Measurements from ENCODE around the gene IL17RB.

The IL17RB gene

DNA sequence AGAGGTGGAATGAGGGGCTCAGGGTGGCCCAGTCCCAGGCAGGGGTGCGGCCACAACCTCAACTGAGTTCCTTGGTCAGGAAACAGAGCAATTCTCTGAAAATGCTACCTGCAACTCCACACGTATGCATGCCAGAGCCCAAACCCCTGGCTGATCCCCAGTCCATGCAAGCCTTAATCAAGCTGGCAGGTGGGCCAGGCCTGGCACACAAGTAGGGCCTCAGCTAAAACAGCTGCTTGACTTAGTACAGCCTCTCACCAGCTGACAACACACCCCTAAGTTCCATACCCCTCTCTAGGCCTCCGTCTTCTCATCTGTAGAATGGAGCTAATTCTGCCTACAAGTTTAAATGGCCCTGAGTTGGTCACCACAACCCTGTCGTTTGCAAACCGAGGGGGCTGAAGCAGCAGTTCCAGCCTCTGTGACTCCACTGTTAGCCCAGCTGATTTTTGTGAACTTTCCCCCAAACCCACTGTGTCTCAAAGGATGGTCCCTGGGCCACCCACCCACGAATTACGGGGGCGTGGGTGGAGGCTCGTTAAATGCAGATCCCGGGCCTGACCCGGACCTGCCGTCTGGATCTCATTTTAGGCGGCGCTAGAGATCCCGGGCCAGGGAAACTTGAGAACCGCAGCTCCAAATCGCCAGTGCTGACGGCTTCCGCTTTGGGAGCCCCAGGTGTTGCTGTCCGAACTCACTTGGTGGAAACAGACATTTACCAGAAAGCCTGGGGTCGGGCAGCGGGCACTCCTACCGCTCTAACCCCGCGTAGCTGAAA, 1.1 kb upstream of the IL17RB start:
- no peak for TF ChIP-seq GATA3 (IDR thresholded peaks at IDR 0.05; ENCODE audit: low read depth, low read length)
- TF ChIP-seq GATA2 (IDR thresholded peaks at IDR 0.05; ENCODE audit: low read depth, low read length), result no peak

DNA sequence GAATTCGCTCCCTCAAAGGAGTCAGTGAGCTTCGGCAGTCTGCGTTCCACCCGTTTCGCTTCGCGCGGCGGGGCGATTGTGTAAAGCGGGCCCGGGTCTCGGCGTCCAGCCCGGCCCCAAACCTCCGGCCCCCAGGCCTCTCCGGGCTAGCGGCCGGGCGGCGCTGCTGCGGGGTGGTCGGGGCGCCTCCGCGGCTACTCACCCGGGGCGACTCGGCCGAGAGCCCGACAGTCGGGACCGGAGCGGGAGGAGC, 561 bp upstream of the IL17RB start:
- no peak for TF ChIP-seq GATA3 (IDR thresholded peaks at IDR 0.05; ENCODE audit: low read depth, low read length)
- no peak for TF ChIP-seq GATA2 (IDR thresholded peaks at IDR 0.05; ENCODE audit: low read depth, low read length)

DNA sequence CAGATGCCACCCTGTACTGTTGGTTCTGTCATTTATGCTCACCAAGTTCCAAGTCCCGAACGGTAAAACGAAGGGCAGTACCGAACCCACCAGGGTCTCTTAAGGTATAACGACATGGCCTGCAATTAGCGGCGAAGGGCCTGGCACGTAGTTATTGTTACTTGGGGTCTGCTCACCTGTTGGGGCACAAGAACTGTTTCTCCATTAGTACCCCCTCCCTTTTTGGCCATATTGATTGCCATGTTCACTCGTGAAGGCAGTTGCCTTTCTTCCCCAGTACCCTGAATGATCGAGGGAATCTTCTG, 435 bp downstream of the IL17RB start:
- TF ChIP-seq GATA3 (IDR thresholded peaks at IDR 0.05; ENCODE audit: low read depth, low read length), result no peak
- no peak for TF ChIP-seq GATA2 (IDR thresholded peaks at IDR 0.05; ENCODE audit: low read depth, low read length)

DNA sequence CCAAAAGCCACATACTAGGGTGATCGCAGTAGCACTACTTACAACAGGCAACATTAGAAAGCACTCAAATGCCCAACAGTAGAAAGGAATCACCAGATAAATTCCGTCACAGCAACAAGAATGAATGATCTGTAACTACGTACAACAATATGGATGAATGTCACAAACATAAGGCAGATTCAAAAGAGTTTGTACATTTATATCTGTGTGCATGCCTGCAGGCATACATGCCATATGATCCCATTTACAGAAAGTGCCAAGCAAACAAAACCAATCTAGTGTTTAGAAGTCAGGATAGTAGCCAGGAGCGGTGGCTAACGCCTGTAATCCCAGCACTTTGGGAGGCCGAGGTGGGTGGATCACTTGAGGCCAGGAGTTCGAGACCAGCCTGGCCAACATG, 3.5 kb downstream of the IL17RB start:
- TF ChIP-seq GATA3 (IDR thresholded peaks at IDR 0.05; ENCODE audit: low read depth, low read length) (no peak), GATA2 (IDR thresholded peaks at IDR 0.05; ENCODE audit: low read depth, low read length) (no peak)

DNA sequence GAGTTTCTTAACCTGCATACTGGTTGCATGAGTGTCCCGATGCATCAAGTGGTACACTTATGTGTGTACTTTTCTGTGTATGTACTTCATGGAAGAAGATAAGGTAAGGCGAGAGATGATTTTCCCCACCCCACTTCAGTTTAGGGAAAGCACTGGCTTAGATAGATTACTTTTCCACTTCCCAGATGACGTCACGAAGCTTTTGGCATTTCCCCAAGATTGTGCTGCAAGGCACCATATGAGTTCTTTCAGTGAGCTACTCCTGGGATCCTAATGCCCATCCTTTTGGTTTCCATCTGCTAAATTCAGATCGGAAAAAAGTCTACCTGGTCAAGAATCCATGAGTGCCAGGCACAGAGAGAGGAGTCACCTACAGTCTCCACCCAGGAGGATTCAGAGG, 4.5 kb downstream of the IL17RB start:
- TF ChIP-seq GATA2 (IDR thresholded peaks at IDR 0.05; ENCODE audit: low read depth, low read length), result no peak
- no peak for TF ChIP-seq GATA3 (IDR thresholded peaks at IDR 0.05; ENCODE audit: low read depth, low read length)

DNA sequence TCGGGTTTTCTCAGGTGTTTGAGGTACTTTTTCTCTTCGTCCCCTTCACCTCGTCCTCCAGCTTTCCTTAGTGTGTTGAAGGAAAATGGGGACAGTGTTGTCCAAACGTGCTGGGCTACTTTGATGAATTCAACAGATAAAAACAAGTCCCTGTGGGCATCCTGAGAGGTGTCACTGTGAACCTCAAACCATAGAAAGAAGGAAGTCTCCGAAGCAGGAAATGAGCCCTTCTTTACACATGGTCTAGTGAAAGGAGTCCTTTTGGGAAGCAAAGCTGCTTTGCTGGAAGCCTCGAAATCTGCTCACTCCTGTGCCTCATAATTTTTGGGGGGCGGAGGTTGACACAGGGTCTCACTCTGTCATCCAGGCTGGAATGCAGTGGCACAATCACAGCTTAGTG, 10.6 kb downstream of the IL17RB start:
- TF ChIP-seq GATA2 (IDR thresholded peaks at IDR 0.05; ENCODE audit: low read depth, low read length), result no peak
- TF ChIP-seq GATA3 (IDR thresholded peaks at IDR 0.05; ENCODE audit: low read depth, low read length), result no peak

DNA sequence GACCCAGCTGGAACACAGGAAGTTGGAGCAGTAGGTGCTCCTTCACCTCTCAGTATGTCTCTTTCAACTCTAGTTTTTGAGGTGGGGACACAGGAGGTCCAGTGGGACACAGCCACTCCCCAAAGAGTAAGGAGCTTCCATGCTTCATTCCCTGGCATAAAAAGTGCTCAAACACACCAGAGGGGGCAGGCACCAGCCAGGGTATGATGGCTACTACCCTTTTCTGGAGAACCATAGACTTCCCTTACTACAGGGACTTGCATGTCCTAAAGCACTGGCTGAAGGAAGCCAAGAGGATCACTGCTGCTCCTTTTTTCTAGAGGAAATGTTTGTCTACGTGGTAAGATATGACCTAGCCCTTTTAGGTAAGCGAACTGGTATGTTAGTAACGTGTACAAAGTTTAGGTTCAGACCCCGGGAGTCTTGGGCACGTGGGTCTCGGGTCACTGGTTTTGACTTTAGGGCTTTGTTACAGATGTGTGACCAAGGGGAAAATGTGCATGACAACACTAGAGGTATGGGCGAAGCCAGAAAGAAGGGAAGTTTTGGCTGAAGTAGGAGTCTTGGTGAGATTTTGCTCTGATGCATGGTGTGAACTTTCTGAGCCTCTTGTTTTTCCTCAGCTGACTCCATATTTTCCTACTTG, 11.9 kb downstream of the IL17RB start:
- TF ChIP-seq GATA3 (IDR thresholded peaks at IDR 0.05; ENCODE audit: low read depth, low read length) (no peak), GATA2 (IDR thresholded peaks at IDR 0.05; ENCODE audit: low read depth, low read length) (no peak)

DNA sequence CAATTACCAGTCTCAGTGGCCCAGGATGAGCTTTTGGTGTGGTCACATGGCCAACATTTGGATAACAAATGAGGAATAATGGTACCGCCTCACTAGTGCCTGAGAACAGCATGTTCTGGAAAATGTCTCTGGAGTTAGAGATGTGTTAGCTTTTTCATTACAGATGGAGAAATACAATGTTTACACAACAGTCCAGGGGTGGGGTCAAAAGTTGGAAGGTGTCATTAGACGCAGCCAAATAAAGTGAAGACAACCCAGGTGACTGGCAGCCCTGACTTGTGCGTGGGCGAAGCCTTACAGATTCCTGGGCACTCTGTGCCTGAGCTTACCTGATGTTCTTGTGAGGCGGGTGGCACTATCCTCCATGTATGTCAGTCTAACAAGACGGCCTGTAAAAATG, 12.8 kb downstream of the IL17RB start:
- no peak for TF ChIP-seq GATA3 (IDR thresholded peaks at IDR 0.05; ENCODE audit: low read depth, low read length)
- TF ChIP-seq GATA2 (IDR thresholded peaks at IDR 0.05; ENCODE audit: low read depth, low read length), result no peak

DNA sequence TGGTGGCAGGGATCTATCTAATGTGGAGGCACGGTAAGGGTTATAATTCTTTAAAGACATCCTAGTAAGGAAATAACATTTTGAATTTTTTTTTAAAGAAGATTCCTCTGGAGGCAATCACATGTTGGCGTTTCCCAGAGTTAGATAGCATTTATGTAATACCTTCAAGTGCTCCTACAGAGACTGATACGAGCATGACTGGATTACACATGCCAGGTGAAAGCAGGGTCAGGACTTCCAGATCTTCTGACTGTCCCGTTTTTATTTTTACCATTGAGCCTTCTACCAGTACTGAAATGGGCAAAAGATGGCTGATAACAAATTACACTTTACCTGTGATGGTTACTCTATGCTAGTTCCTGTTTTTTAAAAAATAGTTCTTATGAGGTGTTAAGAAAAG, 13.8 kb downstream of the IL17RB start:
- TF ChIP-seq GATA2 (IDR thresholded peaks at IDR 0.05; ENCODE audit: low read depth, low read length) (no peak), GATA3 (IDR thresholded peaks at IDR 0.05; ENCODE audit: low read depth, low read length) (no peak)

DNA sequence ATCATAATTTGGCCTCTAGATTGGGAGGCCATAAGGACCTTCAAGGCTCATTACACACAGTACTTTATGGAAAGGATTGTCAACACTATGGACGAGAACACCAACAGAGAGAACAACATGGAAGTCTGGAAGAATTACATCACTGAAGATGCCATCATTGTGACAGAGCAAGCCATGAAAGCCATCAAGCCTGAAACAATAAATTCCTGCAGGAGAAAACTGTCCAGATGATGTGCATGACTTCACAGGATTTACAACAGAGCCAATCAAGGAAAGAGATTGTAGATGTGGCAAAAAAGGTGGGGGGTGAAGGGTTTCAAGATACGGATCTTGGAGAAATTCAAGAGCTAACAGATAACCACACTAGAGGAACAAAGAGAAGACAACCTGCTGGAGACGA, 15.9 kb downstream of the IL17RB start:
- TF ChIP-seq GATA3 (IDR thresholded peaks at IDR 0.05; ENCODE audit: low read depth, low read length), result no peak

DNA sequence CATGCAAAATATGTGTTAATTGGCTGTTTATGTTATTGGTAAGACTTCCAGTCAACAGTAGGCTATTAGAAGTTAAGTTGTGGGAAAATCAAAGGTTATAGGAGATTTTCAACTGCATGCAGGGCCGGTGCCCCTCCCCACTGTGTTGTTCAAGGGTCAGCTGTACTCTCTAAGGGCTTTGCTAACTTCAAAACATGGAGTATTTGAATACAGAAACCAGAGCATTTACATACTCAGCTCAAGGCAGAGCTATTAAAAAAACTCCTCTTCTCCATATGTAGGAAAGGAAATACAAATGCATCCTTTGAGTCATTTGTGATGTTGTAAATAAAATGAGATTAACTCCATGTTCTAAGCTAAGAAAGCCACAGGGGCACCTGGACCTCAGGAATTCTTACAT, 16.8 kb downstream of the IL17RB start:
- TF ChIP-seq GATA2 (IDR thresholded peaks at IDR 0.05; ENCODE audit: low read depth, low read length), result no peak
- no peak for TF ChIP-seq GATA3 (IDR thresholded peaks at IDR 0.05; ENCODE audit: low read depth, low read length)

DNA sequence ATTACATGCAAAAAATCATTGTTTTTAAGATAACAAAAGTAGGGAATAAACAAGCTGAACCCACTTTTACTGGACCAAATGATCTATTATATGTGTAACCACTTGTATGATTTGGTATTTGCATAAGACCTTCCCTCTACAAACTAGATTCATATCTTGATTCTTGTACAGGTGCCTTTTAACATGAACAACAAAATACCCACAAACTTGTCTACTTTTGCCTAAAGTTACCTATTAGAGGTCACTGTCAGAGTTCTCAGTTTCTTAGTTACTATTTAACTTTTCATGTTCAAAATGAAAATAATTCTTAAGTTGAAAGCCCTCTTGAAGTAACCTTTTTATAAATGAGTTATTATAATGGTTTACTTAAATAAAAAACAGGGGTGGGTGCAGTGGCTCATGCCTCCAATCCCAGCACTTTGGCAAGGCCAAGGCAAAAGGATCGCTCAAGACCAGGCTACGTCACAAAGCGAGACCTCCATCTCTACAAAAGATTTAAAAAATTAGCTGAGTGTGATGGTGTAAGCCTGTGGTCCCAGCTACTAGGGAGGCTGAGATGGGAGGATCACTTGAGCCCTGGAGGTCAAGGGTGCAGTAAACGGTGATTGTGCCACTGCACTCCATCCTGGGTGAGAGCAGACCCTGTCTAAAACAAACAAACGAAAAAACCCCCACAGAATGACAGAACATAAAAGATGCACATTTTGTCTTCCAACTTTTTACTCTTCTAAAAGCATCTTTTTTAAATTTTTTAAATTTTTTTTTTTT, 19.5 kb downstream of the IL17RB start:
- TF ChIP-seq GATA3 (IDR thresholded peaks at IDR 0.05; ENCODE audit: low read depth, low read length), result no peak
- no peak for TF ChIP-seq GATA2 (IDR thresholded peaks at IDR 0.05; ENCODE audit: low read depth, low read length)

DNA sequence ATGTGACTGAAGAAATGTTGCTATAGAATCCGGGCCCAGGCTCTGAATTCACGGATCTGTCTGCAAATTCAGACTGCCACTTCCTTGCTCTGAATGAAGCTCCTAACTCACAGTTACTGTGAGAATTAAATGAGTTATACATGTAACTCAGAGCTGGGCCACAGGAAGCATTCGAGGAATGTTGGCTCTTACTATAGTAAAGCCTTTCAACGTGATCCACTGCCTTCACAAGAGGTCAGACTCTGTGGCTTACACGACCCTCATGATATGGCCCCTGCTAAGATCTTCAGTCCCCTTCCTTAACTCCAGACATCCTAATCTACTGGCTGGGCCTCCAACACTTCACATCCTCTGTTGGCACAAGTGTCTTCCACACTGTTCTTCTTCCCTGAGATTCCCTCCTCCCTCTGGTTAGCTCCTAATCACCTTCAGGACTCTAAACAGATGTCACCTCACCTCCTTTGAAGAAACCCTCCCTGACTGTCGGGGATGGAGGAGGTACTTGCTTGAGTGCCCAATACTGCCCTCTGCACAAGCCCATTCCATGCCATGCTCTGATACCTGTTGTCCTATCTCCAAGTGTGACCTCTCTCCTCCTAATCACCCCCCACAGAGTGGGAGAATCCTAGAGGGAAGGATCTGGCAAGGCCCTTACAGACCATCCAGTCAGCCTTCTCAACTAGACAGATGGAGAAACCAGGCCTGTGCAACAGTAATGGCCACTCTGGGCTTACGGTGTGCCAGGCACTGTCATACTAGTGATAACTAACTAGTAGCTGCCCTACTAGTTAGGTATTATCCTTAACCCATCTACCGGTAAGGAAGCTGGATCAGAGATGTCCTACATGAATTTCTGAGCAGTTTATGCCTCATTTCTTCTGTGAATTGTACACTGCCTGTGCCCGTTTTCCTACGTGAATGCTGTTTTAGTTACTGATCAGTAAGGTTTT, 34.3 kb downstream of the IL17RB start:
- no peak for TF ChIP-seq GATA3 (IDR thresholded peaks at IDR 0.05; ENCODE audit: low read depth, low read length)
- no peak for TF ChIP-seq GATA2 (IDR thresholded peaks at IDR 0.05; ENCODE audit: low read depth, low read length)
